Measurements from ENCODE around the gene BACH2. TPM values are rescaled to one million over a fixed set of nuclear protein-coding genes. Genes with fewer than 3 reads are reported as not detected.

BACH2 gene
- total RNA-seq, 1 experiment from 2014 or later, result 3.3 TPM

- Histone ChIP-seq H2AFZ (ENCODE audit: low read depth, low read length, poor library complexity, severe bottlenecking) (no peak overlapping the region), H3K27me3 (ENCODE audit: insufficient read depth, low read length) (no peaks in the 10 kb centered on the region), H3K9me3 (ENCODE audit: control insufficient read depth in 1 of 2, insufficient read depth in 1 of 2, low read depth in 1 of 2, low read length in 2 of 2) (no peaks in the 10 kb centered on the region), H3K36me3 (ENCODE audit: control insufficient read depth in 1 of 2, insufficient read depth in 2 of 2, low read length in 2 of 2) (no peaks in the 10 kb centered on the region), H3K79me2 (ENCODE audit: insufficient read depth, low read length) (no peaks in the 10 kb centered on the region), H3K4me2 (ENCODE audit: low read length) (no peak overlapping the region), H3K4me1 (ENCODE audit: control insufficient read depth in 1 of 2, insufficient read depth in 2 of 2, low read length in 2 of 2) (peaks cover 7 to 18% of the 10 kb centered on the region in 2 experiments), H4K20me1 (ENCODE audit: insufficient read depth) (no peaks in the 10 kb centered on the region), H3K27ac (ENCODE audit: low read depth, low read length) (no peak overlapping the region), H3K4me3 (replicated peaks in 1 of 2; ENCODE audit: low read depth in 1 of 2, low read length in 2 of 2) (no peak overlapping the region), H3K9ac (ENCODE audit: low read length) (no peak overlapping the region), H3K9me2 (ENCODE audit: insufficient read depth) (no peaks in the 10 kb centered on the region)
- DNase-seq (ENCODE audit: low read depth, low spot score) (no peak), ATAC-seq (no peak)
- POLR2A ChIA-PET, result no interaction called here
- RAD21 ChIA-PET (ENCODE audit: low non-redundant PET in 1 of 2, low total read pairs in 2 of 2, uncharacterized antibody in 2 of 2, unreplicated experiment in 2 of 2), result no interaction called here
- CTCF ChIA-PET, result no interaction called here
- no peak for TF ChIP-seq POLR2AphosphoS5 (IDR thresholded peaks at IDR 0.05; ENCODE audit: low read depth, low read length)
- TF ChIP-seq CEBPB (IDR thresholded peaks at IDR 0.05; ENCODE audit: low read depth), result no peak
- TF ChIP-seq SRF (IDR thresholded peaks at IDR 0.05; ENCODE audit: low read depth), result no peak
- TF ChIP-seq CTCF (IDR thresholded peaks at IDR 0.05 in 2 of 3, conservative IDR thresholded peaks at IDR 0.05 in 1 of 3; ENCODE audit: borderline replicate concordance in 1 of 3, insufficient read depth in 1 of 3, low read depth in 2 of 3, low read length in 2 of 3), result no peak
- no peak for TF ChIP-seq ELF1 (IDR thresholded peaks at IDR 0.05; ENCODE audit: borderline replicate concordance, low read depth)
- TF ChIP-seq ZFX (IDR thresholded peaks at IDR 0.05), result no peak
- BruUV-seq (replicated peaks), result no TSS peak
- intact Hi-C loops (cut with micrococcal nuclease), result no loop called here
Measured at GRCh38 chr6:90186637-90187371, 109.8 kb downstream of the BACH2 start.

- BruUV-seq (replicated peaks), result no TSS peak
- ChIA-PET CTCF (interaction anchor here (1.3 kb wide), 1 partner anchor 10 kb away, joined by 3 read pairs; no protein-coding TSS in a partner anchor), RAD21 (ENCODE audit: low non-redundant PET in 1 of 2, low total read pairs in 2 of 2, uncharacterized antibody in 2 of 2, unreplicated experiment in 2 of 2) (no interaction called here), POLR2A (no interaction called here)
- H3K4me2 ChIP-seq (ENCODE audit: low read length), result no peak overlapping the region
- DNase-seq (ENCODE audit: low read depth, low spot score) (no peak), ATAC-seq (no peak)
- intact Hi-C loops (cut with micrococcal nuclease), result no loop called here
- no peak overlapping the region for H2AFZ ChIP-seq (ENCODE audit: low read depth, low read length, poor library complexity, severe bottlenecking)
- no peaks in the 10 kb centered on the region for H3K9me2 ChIP-seq (ENCODE audit: insufficient read depth)
- no peaks in the 10 kb centered on the region for H3K9me3 ChIP-seq (ENCODE audit: control insufficient read depth in 1 of 2, insufficient read depth in 1 of 2, low read depth in 1 of 2, low read length in 2 of 2)
- H3K36me3 ChIP-seq (ENCODE audit: control insufficient read depth in 1 of 2, insufficient read depth in 2 of 2, low read length in 2 of 2), result no peaks in the 10 kb centered on the region
- no peaks in the 10 kb centered on the region for H3K79me2 ChIP-seq (ENCODE audit: insufficient read depth, low read length)
- H3K27me3 ChIP-seq (ENCODE audit: insufficient read depth, low read length), result no peaks in the 10 kb centered on the region
- no peak overlapping the region for H3K27ac ChIP-seq (ENCODE audit: low read depth, low read length)
- no peak overlapping the region for H3K4me3 ChIP-seq (replicated peaks in 1 of 2; ENCODE audit: low read depth in 1 of 2, low read length in 2 of 2)
- no peaks in the 10 kb centered on the region for H4K20me1 ChIP-seq (ENCODE audit: insufficient read depth)
- no peak overlapping the region for H3K9ac ChIP-seq (ENCODE audit: low read length)
- H3K4me1 ChIP-seq (ENCODE audit: control insufficient read depth in 1 of 2, insufficient read depth in 2 of 2, low read length in 2 of 2), result peaks cover 7 to 18% of the 10 kb centered on the region in 2 experiments
- TF ChIP-seq MAX (IDR thresholded peaks at IDR 0.05) (no peak), CEBPB (IDR thresholded peaks at IDR 0.05; ENCODE audit: low read depth) (no peak), ATF3 (IDR thresholded peaks at IDR 0.05) (no peak), JUND (IDR thresholded peaks at IDR 0.05) (no peak), EZH2phosphoT487 (IDR thresholded peaks at IDR 0.05; ENCODE audit: borderline replicate concordance) (no peak), ZFX (IDR thresholded peaks at IDR 0.05) (no peak), EGR1 (IDR thresholded peaks at IDR 0.05; ENCODE audit: low read depth) (no peak), YY1 (IDR thresholded peaks at IDR 0.05; ENCODE audit: extremely low read depth, insufficient replicate concordance, low read depth, low read length) (no peak), ZNF274 (IDR thresholded peaks at IDR 0.05; ENCODE audit: low read depth, low read length) (no peak), TCF7L2 (IDR thresholded peaks at IDR 0.05; ENCODE audit: borderline replicate concordance, extremely low read depth, insufficient read depth, insufficient read length) (no peak), SRF (IDR thresholded peaks at IDR 0.05; ENCODE audit: low read depth) (no peak), FOSL1 (IDR thresholded peaks at IDR 0.05; ENCODE audit: low read depth) (no peak), ELF1 (IDR thresholded peaks at IDR 0.05; ENCODE audit: borderline replicate concordance, low read depth) (no peak), SP1 (IDR thresholded peaks at IDR 0.05; ENCODE audit: low read depth) (no peak)
Measured at GRCh38 chr6:90186026-90186425, 110.6 kb downstream of the BACH2 start.

All from HCT116 (cell line).